OCI-LY1 (cell line): Measurements from ENCODE around the gene FGF11.

ENCODE experiments used
- H2AFZ ChIP-seq: fragments of 200-600 bp; sonication (generic), shearing (Covaris generic); 2 replicates; pipeline ENCODE4 v1.6.0; 2014; ENCODE audit warnings: antibody characterized with exemption, mild to moderate bottlenecking, low read length
- H3F3A ChIP-seq: fragments of 200-600 bp; sonication (generic), shearing (Covaris generic); 2 replicates; pipeline ENCODE4 v1.6.0; 2014; ENCODE audit warnings: mild to moderate bottlenecking, antibody characterized with exemption, low read length, moderate library complexity; ENCODE audit not compliant: insufficient read depth
- H3K27ac ChIP-seq: fragments of 200-600 bp; sonication (generic); 2 replicates; pipeline ENCODE4 v1.5.1; 2014; ENCODE audit warnings: low read length, mixed run types, mild to moderate bottlenecking, low read depth; ENCODE audit not compliant: poor library complexity, severe bottlenecking
- H3K27me3 ChIP-seq: fragments of 200-600 bp; sonication (generic); 2 replicates; pipeline ENCODE4 v1.6.0; 2014; ENCODE audit warnings: antibody characterized with exemption, mild to moderate bottlenecking, low read length, moderate library complexity; ENCODE audit not compliant: insufficient read depth
- H3K36me3 ChIP-seq: fragments of 200-600 bp; sonication (generic); 2 replicates; pipeline ENCODE4 v1.6.1; 2014; ENCODE audit warnings: mild to moderate bottlenecking, antibody characterized with exemption, low read length, moderate library complexity, mixed read lengths; ENCODE audit not compliant: insufficient read depth
- H3K4me1 ChIP-seq: fragments of 200-600 bp; sonication (generic); 2 replicates; pipeline ENCODE4 v1.5.1; 2014; ENCODE audit warnings: mild to moderate bottlenecking, low read length, moderate library complexity; ENCODE audit not compliant: insufficient read depth, severe bottlenecking
- H3K4me2 ChIP-seq: fragments of 200-600 bp; sonication (generic), shearing (Covaris generic); 2 replicates; pipeline ENCODE4 v1.6.1; 2014; ENCODE audit warnings: low read length
- H3K4me3 ChIP-seq: fragments of 200-600 bp; sonication (generic); 2 replicates; pipeline ENCODE4 v1.5.1; 2014; ENCODE audit warnings: low read length, low read depth, mild to moderate bottlenecking, mixed read lengths; ENCODE audit not compliant: poor library complexity, severe bottlenecking
- H3K79me2 ChIP-seq: fragments of 200-600 bp; shearing (Covaris generic); 2 replicates; pipeline ENCODE4 v1.6.1; 2016; ENCODE audit warnings: mixed run types, low read length, mixed read lengths; ENCODE audit not compliant: insufficient read depth
- H3K9ac ChIP-seq: fragments of 200-600 bp; sonication (generic), shearing (Covaris generic); 2 replicates; pipeline ENCODE4 v1.6.1; 2014; ENCODE audit warnings: mild to moderate bottlenecking, low read length, mixed read lengths
- H3K9me2 ChIP-seq: fragments of 200-600 bp; sonication (generic), shearing (Covaris generic); 2 replicates; pipeline ENCODE4 v1.6.1; 2014; ENCODE audit warnings: low read depth, mild to moderate bottlenecking, low read length, mixed read lengths
- H3K9me3 ChIP-seq: fragments of 200-600 bp; shearing (Covaris generic); 2 replicates; pipeline ENCODE4 v1.6.1; 2014; ENCODE audit warnings: low read length, mixed read lengths
- H4K20me1 ChIP-seq: fragments of 200-600 bp; sonication (generic), shearing (Covaris generic); 2 replicates; pipeline ENCODE4 v1.6.0; 2016; ENCODE audit warnings: mild to moderate bottlenecking, low read length; ENCODE audit not compliant: insufficient read depth
- CTCF ChIP-seq: fragments of 200-600 bp; sonication (generic), shearing (Covaris generic); IDR thresholded peaks from 2 replicates; pipeline ENCODE4 v1.5.1; 2017; ENCODE audit warnings: mild to moderate bottlenecking, antibody characterized with exemption, low read length, moderate library complexity, mixed read lengths
- EZH2 ChIP-seq: fragments of 200-600 bp; sonication (generic), shearing (Covaris generic); IDR thresholded peaks from 2 replicates; pipeline ENCODE4 v1.8.0; 2017; ENCODE audit warnings: borderline replicate concordance, mixed run types, mild to moderate bottlenecking, antibody characterized with exemption, low read length, moderate library complexity, mixed read lengths

The FGF11 gene

DNA sequence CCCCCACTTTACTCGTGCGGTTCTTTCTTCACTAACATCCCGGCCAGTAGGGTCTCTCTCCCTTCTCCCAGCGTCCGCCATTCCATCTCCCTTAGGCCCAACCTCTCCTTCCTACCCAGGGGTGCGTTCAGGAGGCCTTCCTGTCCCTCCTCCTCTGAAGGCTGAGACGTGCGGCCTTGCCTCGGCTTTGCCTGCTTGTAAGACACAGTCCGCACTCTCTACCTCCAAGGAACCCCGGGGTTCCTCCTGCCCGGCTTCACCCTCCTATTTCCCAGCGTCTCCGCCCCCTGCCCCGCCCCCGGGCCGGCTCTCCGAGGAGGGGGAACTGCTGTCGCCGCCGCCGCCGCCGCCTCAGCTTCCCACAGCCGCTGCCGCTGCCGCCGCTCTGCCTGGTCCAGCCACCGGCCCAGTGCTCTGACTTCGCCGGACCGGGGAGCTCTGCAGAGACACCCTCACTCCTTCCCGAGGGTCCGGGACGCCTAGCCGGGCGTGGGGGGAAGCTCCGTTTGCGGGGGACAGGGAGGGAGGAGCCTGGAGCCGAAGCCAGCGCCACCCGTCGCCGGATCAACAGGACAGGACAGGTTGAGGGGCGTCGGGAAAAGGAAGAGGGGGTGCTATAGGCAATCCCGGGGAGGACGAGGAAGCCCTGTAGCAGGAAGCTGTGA, 1.2 kb upstream of the FGF11 start:
- Histone ChIP-seq H3K36me3 (peaks cover 3% of the 10 kb centered on the region; the same call in 1 of the 2 replicates), H3K4me2 (peak overlapping the region; percentile 65), H3K27me3 (peaks cover 17% of the 10 kb centered on the region)

DNA sequence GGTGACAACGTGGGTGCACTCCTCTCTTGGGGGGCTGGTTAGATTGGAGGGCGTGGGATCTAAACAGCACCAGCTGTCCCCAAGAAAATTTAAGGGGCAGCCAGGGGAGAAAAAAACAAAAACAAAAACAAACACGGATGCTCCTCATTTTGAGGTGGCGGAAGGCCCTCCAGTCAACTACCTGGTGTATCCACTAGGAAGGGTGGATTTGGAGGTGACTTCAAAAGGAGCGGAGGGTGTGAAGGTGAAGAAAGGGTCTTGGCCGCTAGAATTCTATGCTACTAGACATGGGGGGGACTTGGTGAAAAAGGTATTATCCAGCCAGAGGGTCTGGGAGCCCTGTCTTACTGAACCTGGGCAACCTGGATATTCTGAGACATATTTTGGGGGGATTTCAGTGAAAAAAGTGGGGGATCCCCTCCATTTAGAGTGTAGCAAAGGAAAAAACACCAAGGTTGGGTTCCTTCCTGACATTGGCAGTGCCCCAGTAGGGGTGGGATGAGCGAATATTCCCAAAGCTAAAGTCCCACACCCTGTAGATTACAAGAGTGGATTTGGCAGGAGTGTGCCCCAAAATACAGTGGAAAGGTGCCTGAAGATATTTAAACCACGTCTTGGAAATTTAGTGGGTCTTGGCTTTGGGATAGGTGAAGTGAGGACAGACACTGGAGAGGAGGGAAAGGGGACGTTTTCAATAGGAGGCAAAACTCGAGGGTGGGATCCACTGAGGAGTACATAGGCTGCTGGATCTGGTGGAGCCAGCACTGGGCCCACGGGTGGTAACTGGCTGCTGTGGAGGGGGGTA, 454 bp upstream of the FGF11 start:
- Histone ChIP-seq H3K36me3 (peaks cover 3% of the 10 kb centered on the region; the same call in 1 of the 2 replicates), H3K9me3 (no peaks in the 10 kb centered on the region), H3K27ac (no peak overlapping the region), H4K20me1 (no peaks in the 10 kb centered on the region), H3K79me2 (no peaks in the 10 kb centered on the region), H3F3A (no peaks in the 10 kb centered on the region), H3K9me2 (no peaks in the 10 kb centered on the region), H3K4me3 (peak overlapping the region; percentile 76), H3K9ac (peak overlapping the region; percentile 26; the same call in 1 of the 2 replicates), H3K4me2 (peak overlapping the region; percentile 76), H3K27me3 (peaks cover 17% of the 10 kb centered on the region), H3K4me1 (peaks cover 48% of the 10 kb centered on the region), H2AFZ (no peak overlapping the region)
- TF ChIP-seq CTCF, result no peak
- no peak for TF ChIP-seq EZH2

More for the DNA sequence above, 1.2 kb upstream of the FGF11 start:
- H3K79me2 ChIP-seq, result no peaks in the 10 kb centered on the region
- no peaks in the 10 kb centered on the region for H3F3A ChIP-seq
- H3K4me3 ChIP-seq, result peak overlapping the region; percentile 76
- TF ChIP-seq CTCF (no peak), EZH2 (no peak)
- H3K9ac ChIP-seq, result peak overlapping the region; percentile 26; the same call in 1 of the 2 replicates
- no peaks in the 10 kb centered on the region for H3K9me2 ChIP-seq
- peaks cover 48% of the 10 kb centered on the region for H3K4me1 ChIP-seq
- H3K9me3 ChIP-seq, result no peaks in the 10 kb centered on the region
- H3K27ac ChIP-seq, result no peak overlapping the region
- no peak overlapping the region for H2AFZ ChIP-seq
- no peaks in the 10 kb centered on the region for H4K20me1 ChIP-seq

DNA sequence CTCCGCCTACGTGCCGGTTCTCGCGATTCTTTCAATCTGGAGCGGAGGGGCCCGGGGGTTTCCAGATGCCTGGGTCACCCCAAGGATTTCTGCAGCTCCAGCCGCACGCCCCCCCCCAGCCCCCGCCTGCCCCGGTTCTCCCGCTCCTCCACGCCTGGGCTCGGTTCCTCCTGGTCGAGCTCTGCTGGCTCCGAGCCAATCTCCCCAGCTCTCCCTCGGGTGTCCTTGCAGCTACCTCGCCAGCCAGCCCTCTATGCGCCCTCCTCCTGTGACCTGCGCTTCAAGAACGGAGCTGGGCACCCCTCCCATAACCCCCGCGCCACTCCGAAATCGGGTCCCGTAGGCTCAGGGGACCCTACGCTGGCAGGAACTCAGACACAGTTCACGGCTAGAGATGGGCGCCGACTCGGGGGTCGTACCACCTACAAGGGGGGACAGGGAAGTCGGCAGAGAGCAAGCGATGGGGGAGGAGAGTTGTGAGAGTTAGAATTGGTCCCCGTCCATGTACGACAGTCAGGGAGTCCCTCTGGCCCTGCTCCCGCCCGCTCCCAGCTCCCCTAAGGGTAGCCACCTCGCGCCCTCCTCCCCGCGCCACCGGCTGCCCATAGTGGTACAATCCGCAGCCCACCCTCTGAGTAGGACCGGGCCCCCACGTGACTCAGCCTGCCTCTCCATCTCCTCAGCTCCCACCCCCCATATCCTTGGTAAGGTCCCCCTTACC, 961 bp downstream of the FGF11 start:
- H3K27ac ChIP-seq, result no peak overlapping the region
- H2AFZ ChIP-seq, result no peak overlapping the region
- no peaks in the 10 kb centered on the region for H3K9me3 ChIP-seq
- peak overlapping the region; percentile 57 for H3K4me3 ChIP-seq
- peaks cover 17% of the 10 kb centered on the region for H3K27me3 ChIP-seq
- H3K4me1 ChIP-seq, result peaks cover 52% of the 10 kb centered on the region
- no peaks in the 10 kb centered on the region for H3F3A ChIP-seq
- no peak for TF ChIP-seq EZH2
- TF ChIP-seq CTCF, result no peak
- peak overlapping the region; percentile 76 for H3K4me2 ChIP-seq
- peak overlapping the region; percentile 50; the same call in 1 of the 2 replicates for H3K9ac ChIP-seq
- no peaks in the 10 kb centered on the region for H3K79me2 ChIP-seq
- peaks cover 3% of the 10 kb centered on the region; the same call in 1 of the 2 replicates for H3K36me3 ChIP-seq
- H3K9me2 ChIP-seq, result no peaks in the 10 kb centered on the region
- H4K20me1 ChIP-seq, result no peaks in the 10 kb centered on the region
